Stomach (tissue), 19 donors: Measurements from ENCODE around the gene ASB12. TPM values are rescaled to one million over a fixed set of nuclear protein-coding genes. Genes with fewer than 3 reads are reported as not detected.
"Not testable (repeated sequence)": the region's sequence is repeated elsewhere in the genome, so short reads cannot be mapped to it uniquely, and the experiment has no call there.

ENCODE experiments used
- DNase-seq, 2 donors: peaks; one replicate each; pipeline versions ENCODE4 v3.0.0 to v3.0.0-alpha.2; 2013 to 2019
- H3K27ac ChIP-seq, 5 donors: fragments of 200-600 bp in 4 of 5; sonication (generic) in 4 of 5; one replicate each; pipeline ENCODE4 v1.5.1; 2013 to 2019; ENCODE audit warnings: mild to moderate bottlenecking in 1 of 5, moderate library complexity in 1 of 5
- H3K27me3 ChIP-seq, 3 donors: fragments of 200-600 bp; sonication (generic); one replicate each; pipeline ENCODE4 v1.5.1; 2017 to 2019; ENCODE audit warnings: mixed run types in 1 of 3
- H3K36me3 ChIP-seq, 4 donors: fragments of 200-600 bp; sonication (generic); 1 replicate in 3 of 4; 2 replicates in 1 of 4; pipeline ENCODE4 v1.5.1; 2016 to 2019
- H3K4me1 ChIP-seq, 4 donors: fragments of 200-600 bp; sonication (generic); one replicate each; pipeline ENCODE4 v1.5.1; 2016 to 2019
- H3K4me3 ChIP-seq, 4 donors: fragments of 200-600 bp; sonication (generic) in 3 of 4; one replicate each; pipeline ENCODE4 v1.5.1; 2016 to 2019; ENCODE audit warnings: mild to moderate bottlenecking in 1 of 4
- H3K9me3 ChIP-seq, 4 donors: fragments of 200-600 bp; sonication (generic); one replicate each; pipeline ENCODE4 v1.5.1; 2016 to 2019
- EP300 ChIP-seq: sonication (generic); formaldehyde crosslinking; IDR thresholded peaks from one replicate; pipeline ENCODE4 v1.6.1; 2017; ENCODE audit warnings: antibody characterized with exemption
- POLR2A ChIP-seq, 4 donors: fragments of 450-650 bp; IDR thresholded peaks; one replicate each; pipeline ENCODE4 v1.6.1; 2016; ENCODE audit warnings: antibody characterized with exemption in 4 of 4, control low read depth in 2 of 4, mild to moderate bottlenecking in 1 of 4, moderate library complexity in 1 of 4
- POLR2AphosphoS5 ChIP-seq, 3 donors: sonication (generic); formaldehyde crosslinking; IDR thresholded peaks; one replicate each; pipeline ENCODE4 v1.6.1; 2016; ENCODE audit warnings: antibody characterized with exemption in 3 of 3
- WGBS, 5 donors: extraction: QIAGEN DNeasy Blood & Tissue Kit in 3 of 5; methylation state at CpG; one replicate each; pipeline versions ENCODE4 v1.1.5 to v1.1.7; 2013 to 2018; 5-methylcytosine and 5-hydroxymethylcytosine counted together
- intact Hi-C: fragments of 100-400 bp; cut with DNase I; formaldehyde crosslinking; loops from one replicate; pipeline ENCODE4 v1.15.1; 2023; ENCODE audit warnings: low total_unique reads
- long read RNA-seq, 10 donors: transcript quantifications; one replicate each; lab custom pipeline, GENCODE V29; 2026
- polyA plus RNA-seq, 3 donors: library from polyadenylated mRNA; stranded (reverse); fragments of 200-250 nt; gene quantifications; one replicate each; pipeline ENCODE4 v1.2.3, GENCODE V29; 2013
- total RNA-seq, 5 donors: library from RNA; depleted of rRNA; stranded (reverse); fragments of >200 nt; gene quantifications; one replicate each; pipeline versions ENCODE4 v1.1.0 to v1.2.3, GENCODE V29; 2014 to 2016
- TF ChIP-seq, protein P1 (sequence below), 7 experiments: fragments of 450-650 bp in 4 of 7; fragments of 200-600 bp in 3 of 7; sonication (generic) in 3 of 7; IDR thresholded peaks; one replicate each; pipeline ENCODE4 v1.5.1; 2016 to 2019; ENCODE audit warnings: antibody characterized with exemption in 7 of 7, control low read depth in 2 of 7, mild to moderate bottlenecking in 1 of 7
- donor health status: healthy with polysubstance abuse.
- donor health status: Bipolar disorder and iron deficiency.
- donor health status: healthy.

Gene ASB12, protein sequence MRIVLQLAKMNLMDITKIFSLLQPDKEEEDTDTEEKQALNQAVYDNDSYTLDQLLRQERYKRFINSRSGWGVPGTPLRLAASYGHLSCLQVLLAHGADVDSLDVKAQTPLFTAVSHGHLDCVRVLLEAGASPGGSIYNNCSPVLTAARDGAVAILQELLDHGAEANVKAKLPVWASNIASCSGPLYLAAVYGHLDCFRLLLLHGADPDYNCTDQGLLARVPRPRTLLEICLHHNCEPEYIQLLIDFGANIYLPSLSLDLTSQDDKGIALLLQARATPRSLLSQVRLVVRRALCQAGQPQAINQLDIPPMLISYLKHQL
- total RNA-seq (not detected), polyA plus RNA-seq (under 1 TPM in 1 of 3 donors, not detected in 2; 0.20 TPM)
- long read RNA-seq, donor 1 = 0 reads
- long read RNA-seq, donor 2 = 0 reads
- long read RNA-seq, donor 3 = 0 reads
- long read RNA-seq, donor 4 = 0 reads
- long read RNA-seq, donor 5 = 0 reads
- long read RNA-seq, donor 6 = 0 reads
- long read RNA-seq, donor 7 = 0 reads
- long read RNA-seq, donor 8 = 0 reads
- long read RNA-seq, donor 9 = 0 reads
- long read RNA-seq, donor 10 = 0 reads

DNA sequence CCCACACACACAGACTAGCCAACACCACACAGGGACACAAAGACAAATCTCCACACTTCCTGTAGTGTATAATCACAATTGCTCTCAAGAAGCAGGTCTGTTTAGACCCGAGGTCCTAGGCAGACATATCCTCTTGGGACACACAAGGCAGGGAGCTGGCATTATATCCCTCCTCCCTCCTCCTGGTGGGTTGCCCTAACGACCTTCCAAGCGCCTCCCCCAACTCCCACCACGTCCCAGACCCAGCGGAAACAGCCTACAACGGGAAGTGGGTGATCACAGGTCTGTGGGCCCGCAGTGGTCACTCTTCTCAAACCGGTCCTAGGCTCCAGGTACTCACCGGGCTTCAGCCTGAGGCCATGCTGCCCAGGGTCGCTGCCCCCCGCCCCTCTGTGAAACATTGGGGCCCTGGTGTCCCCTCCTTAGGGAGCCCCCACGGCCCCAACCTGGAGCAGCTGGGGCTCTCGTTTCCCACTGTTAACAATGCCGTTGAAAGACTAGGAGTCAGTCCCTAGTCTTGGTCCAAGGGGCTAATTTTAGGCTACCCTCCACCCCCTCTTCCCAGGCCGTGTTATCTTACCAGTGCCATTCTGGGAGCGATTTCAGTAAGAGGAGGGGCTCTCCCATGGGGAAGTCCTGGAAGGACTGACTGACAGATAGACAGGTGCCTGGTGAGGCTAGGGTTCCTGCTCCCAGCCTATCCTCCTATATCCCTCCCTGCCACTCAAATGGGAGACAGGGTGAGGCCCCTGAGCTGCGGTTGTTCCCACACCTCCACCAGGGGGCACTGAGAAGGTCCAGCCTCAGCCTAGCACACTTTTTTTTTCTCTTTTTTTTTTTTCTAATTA, at the start of gene ASB12:
Gene ASB12, minus strand, starts transcription at position 485 of the 848 bp plus-strand sequence. CDS start 4,957 bp downstream, outside the sequence.
- Histone ChIP-seq H3K4me3 (no peak within 1 kb of the TSS), H3K27me3 (no peaks in the 10 kb centered on the region), H3K27ac (no peak within 1 kb of the TSS), H3K4me1 (no peaks in the 10 kb centered on the region), H3K36me3 (no peaks in the 10 kb centered on the region), H3K9me3 (no peaks in the 10 kb centered on the region)
- no peak for DNase-seq
- 60 to 85% (median 78%) methylated on average over 17 of the region's 17 CpGs for WGBS, 5 donors
- TF ChIP-seq, protein P1, sequence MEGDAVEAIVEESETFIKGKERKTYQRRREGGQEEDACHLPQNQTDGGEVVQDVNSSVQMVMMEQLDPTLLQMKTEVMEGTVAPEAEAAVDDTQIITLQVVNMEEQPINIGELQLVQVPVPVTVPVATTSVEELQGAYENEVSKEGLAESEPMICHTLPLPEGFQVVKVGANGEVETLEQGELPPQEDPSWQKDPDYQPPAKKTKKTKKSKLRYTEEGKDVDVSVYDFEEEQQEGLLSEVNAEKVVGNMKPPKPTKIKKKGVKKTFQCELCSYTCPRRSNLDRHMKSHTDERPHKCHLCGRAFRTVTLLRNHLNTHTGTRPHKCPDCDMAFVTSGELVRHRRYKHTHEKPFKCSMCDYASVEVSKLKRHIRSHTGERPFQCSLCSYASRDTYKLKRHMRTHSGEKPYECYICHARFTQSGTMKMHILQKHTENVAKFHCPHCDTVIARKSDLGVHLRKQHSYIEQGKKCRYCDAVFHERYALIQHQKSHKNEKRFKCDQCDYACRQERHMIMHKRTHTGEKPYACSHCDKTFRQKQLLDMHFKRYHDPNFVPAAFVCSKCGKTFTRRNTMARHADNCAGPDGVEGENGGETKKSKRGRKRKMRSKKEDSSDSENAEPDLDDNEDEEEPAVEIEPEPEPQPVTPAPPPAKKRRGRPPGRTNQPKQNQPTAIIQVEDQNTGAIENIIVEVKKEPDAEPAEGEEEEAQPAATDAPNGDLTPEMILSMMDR (IDR thresholded peaks at IDR 0.05) = no peak
- TF ChIP-seq POLR2A (IDR thresholded peaks at IDR 0.05) = no peak
- intact Hi-C loops = no loop called here

DNA sequence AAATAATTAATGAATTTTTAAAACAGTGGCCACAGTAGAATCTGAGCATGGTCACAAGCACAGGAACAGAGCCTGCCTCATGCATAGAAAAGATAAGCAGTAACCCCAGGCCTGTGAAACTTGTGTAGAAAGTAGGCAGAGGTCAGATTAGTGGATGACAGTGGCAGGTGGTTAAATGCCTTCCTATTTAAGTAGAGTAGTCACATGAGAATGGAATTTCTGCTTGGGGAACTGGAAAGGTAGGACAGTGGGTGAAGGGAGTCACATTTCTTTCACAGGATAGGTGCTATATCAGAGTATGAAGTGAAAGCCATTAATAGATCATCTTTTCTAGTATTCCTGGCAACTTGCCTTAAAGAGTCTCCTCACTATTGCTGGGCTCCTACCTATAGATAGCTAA, 34.9 kb upstream of the ASB12 start:
- Histone ChIP-seq H3K9me3 (no peaks in the 10 kb centered on the region), H3K27me3 (no peaks in the 10 kb centered on the region), H3K4me1 (no peaks in the 10 kb centered on the region), H3K36me3 (peaks cover 0 to 3% (median 0%) of the 10 kb centered on the region in 4 donors), H3K27ac (no peak overlapping the region), H3K4me3 (no peak overlapping the region)
- DNase-seq = peak in 1 of 2 donors; percentile 4
- TF ChIP-seq, protein P1 (IDR thresholded peaks at IDR 0.05) = no peak
- TF ChIP-seq EP300 = no peak
- no peak for TF ChIP-seq POLR2A (IDR thresholded peaks at IDR 0.05)
- TF ChIP-seq POLR2AphosphoS5 (IDR thresholded peaks at IDR 0.05) = no peak
- intact Hi-C loops = no loop called here

DNA sequence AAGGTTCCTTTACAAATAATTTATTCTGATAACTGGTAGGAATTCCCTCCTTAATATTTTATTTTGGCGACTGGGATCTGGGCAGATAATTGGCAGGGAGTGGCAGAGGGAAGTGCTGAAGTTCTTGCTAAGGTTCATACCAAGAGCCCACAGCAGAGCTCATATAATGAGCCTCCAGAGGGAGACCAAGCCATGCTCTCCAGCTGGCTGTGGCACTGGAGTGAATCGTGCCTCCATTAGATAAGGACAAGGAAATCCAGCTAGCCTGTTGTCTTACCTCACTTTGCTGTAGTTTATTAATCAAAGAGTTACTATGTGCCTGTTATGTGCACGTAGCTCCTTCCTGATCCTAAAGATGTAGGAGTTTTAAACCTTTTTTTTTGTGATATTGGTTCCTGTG, 1.3 kb downstream of the ASB12 start:
- Histone ChIP-seq H3K36me3 (no peaks in the 10 kb centered on the region), H3K27ac (no peak overlapping the region), H3K27me3 (no peaks in the 10 kb centered on the region), H3K9me3 (no peaks in the 10 kb centered on the region), H3K4me3 (no peak overlapping the region), H3K4me1 (no peaks in the 10 kb centered on the region)
- peak in 1 of 2 donors; percentile 41 for DNase-seq
- 15 to 32% (median 27%) methylated on average over 3 of the region's 3 CpGs for WGBS, 5 donors
- TF ChIP-seq, protein P1 (IDR thresholded peaks at IDR 0.05) = no peak
- TF ChIP-seq POLR2AphosphoS5 (IDR thresholded peaks at IDR 0.05) (no peak), EP300 (no peak), POLR2A (IDR thresholded peaks at IDR 0.05) (no peak)
- intact Hi-C loops = no loop called here

DNA sequence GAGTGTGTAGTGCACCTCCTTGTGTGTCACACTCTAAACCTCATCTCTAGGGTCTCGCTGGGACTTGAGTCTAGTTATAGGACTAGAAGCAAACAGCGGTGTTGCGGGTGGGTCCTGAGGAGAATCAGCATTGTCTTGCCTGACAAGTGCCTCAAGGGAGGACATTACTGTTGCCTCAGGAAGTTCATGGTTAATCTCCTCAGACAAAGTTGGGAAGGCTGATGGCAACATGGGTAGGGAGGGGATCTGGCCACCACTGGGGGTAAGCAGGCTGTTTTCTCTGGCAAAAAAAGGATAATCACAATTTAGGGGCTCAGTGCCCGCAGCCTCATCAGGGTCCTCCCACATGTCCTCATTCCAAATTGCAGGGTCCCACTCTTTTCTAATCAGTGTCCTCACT, 12.4 kb downstream of the ASB12 start:
- no peaks in the 10 kb centered on the region for H3K27me3 ChIP-seq
- H3K36me3 ChIP-seq = no peaks in the 10 kb centered on the region
- intact Hi-C loops = no loop called here
- no peaks in the 10 kb centered on the region for H3K9me3 ChIP-seq
- TF ChIP-seq POLR2AphosphoS5 (IDR thresholded peaks at IDR 0.05) (no peak), EP300 (no peak), POLR2A (IDR thresholded peaks at IDR 0.05) (no peak)
- TF ChIP-seq, protein P1 (IDR thresholded peaks at IDR 0.05) = no peak
- WGBS, 5 donors = 83 to 100% (median 95%) methylated on average over 4 of the region's 4 CpGs
- H3K4me1 ChIP-seq = no peaks in the 10 kb centered on the region
- H3K4me3 ChIP-seq = no peak overlapping the region
- no peak overlapping the region for H3K27ac ChIP-seq
- no peak for DNase-seq

DNA sequence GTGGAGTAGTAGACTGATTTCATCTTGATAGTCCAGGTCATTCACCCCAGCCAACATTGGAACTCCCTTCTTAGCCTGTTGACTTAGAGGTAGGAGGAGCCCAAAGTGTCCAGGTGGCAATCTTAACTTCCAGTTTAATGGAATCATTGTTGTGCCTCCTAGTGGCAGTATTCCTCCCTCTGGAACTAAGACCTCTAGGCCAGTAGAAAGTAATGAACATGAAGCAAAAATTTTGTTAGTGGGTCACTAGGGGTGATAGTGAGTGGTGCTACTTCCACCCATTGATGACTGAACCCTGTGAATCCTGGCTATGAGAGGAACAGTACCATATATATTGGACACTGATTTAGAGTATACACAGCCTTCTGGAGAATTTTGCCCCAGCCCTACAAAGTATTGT, 16.4 kb downstream of the ASB12 start:
- H3K27me3 ChIP-seq, DNase-seq, H3K4me3 ChIP-seq, H3K4me1 ChIP-seq, H3K27ac ChIP-seq, H3K9me3 ChIP-seq, H3K36me3 ChIP-seq, intact Hi-C loops: not testable (repeated sequence)
